Breast epithelium (tissue), 4 donors: ENCODE measurements around the gene MBOAT7. TPM values are rescaled to one million over a fixed set of nuclear protein-coding genes. Genes with fewer than 3 reads are reported as not detected.

Experiments used
- DNase-seq, 2 donors: peaks; one replicate each; pipeline ENCODE4 v3.0.0-alpha.2; 2019; ENCODE audit warnings: low spot score in 2 of 2
- H3K27ac ChIP-seq, 2 donors: fragments of 200-600 bp; sonication (generic) in 1 of 2; one replicate each; pipeline ENCODE4 v1.5.1; 2016 to 2019; ENCODE audit warnings: mild to moderate bottlenecking in 1 of 2
- H3K27me3 ChIP-seq, 2 donors: fragments of 200-600 bp; sonication (generic) in 1 of 2; one replicate each; pipeline versions ENCODE4 v1.5.1 to v1.6.0; 2017 to 2019; ENCODE audit warnings: control low read depth in 1 of 2, mild to moderate bottlenecking in 1 of 2
- H3K36me3 ChIP-seq: fragments of 200-600 bp; one replicate; pipeline ENCODE4 v1.5.1; 2019
- H3K4me1 ChIP-seq, 2 donors: fragments of 200-600 bp; sonication (generic); one replicate each; pipeline ENCODE4 v1.5.1; 2016 to 2019; ENCODE audit warnings: control low read depth in 1 of 2
- H3K4me3 ChIP-seq, 3 donors: fragments of 200-600 bp; sonication (generic); 1 replicate in 2 of 3; 2 replicates in 1 of 3; pipeline ENCODE4 v1.5.1; 2016 to 2019; ENCODE audit warnings: mild to moderate bottlenecking in 3 of 3, moderate library complexity in 2 of 3
- H3K9me3 ChIP-seq, 2 donors: fragments of 200-600 bp; sonication (generic) in 1 of 2; one replicate each; pipeline ENCODE4 v1.5.1; 2016 to 2019; ENCODE audit warnings: control low read depth in 1 of 2
- CTCF ChIP-seq, 3 donors: fragments of 450-650 bp; IDR thresholded peaks; one replicate each; pipeline ENCODE4 v1.5.1; 2016 to 2017; ENCODE audit warnings: antibody characterized with exemption in 3 of 3, mild to moderate bottlenecking in 3 of 3, moderate library complexity in 3 of 3
- POLR2A ChIP-seq: fragments of 450-650 bp; IDR thresholded peaks from one replicate; pipeline ENCODE4 v1.6.1; 2016; ENCODE audit warnings: antibody characterized with exemption, mild to moderate bottlenecking, moderate library complexity
- POLR2AphosphoS5 ChIP-seq, 3 donors: sonication (generic); formaldehyde crosslinking; IDR thresholded peaks; one replicate each; pipeline ENCODE4 v1.6.1; 2017; ENCODE audit warnings: antibody characterized with exemption in 3 of 3
- intact Hi-C: fragments of 100-400 bp; cut with DNase I; formaldehyde crosslinking; loops from one replicate; pipeline ENCODE4 v1.15.1; 2023; ENCODE audit warnings: low total_unique reads
- total RNA-seq, 3 donors: library from RNA; depleted of rRNA; stranded (reverse); fragments of >200 nt; gene quantifications; one replicate each; pipeline ENCODE4 v1.1.0, GENCODE V29; 2016

MBOAT7 gene
- total RNA-seq, 3 donors from 2014 or later: 16.5 to 37.3 (median 24.6) TPM

GRCh38 chr19:54124393-54124792 lies 65.0 kb downstream of the MBOAT7 start:
- peaks cover 29% of the 10 kb centered on the region for H3K36me3 ChIP-seq
- DNase-seq: no peak

GRCh38 chr19:54123682-54124081 lies 65.7 kb downstream of the MBOAT7 start:
- Histone ChIP-seq H3K27me3 (no peaks in the 10 kb centered on the region), H3K4me1 (no peaks in the 10 kb centered on the region), H3K9me3 (no peaks in the 10 kb centered on the region), H3K27ac (no peak overlapping the region), H3K36me3 (peaks cover 29% of the 10 kb centered on the region), H3K4me3 (no peak overlapping the region)
- intact Hi-C loops: no loop called here
- no peak for DNase-seq
- TF ChIP-seq POLR2A: no peak
- TF ChIP-seq POLR2AphosphoS5 (IDR thresholded peaks at IDR 0.05): no peak
- no peak for TF ChIP-seq CTCF (IDR thresholded peaks at IDR 0.05)

More at GRCh38 chr19:54124393-54124792, 65.0 kb downstream of the MBOAT7 start:
- no peaks in the 10 kb centered on the region for H3K27me3 ChIP-seq
- no peak overlapping the region for H3K4me3 ChIP-seq
- H3K9me3 ChIP-seq: no peaks in the 10 kb centered on the region
- H3K27ac ChIP-seq: no peak overlapping the region
- intact Hi-C loops: no loop called here
- H3K4me1 ChIP-seq: no peaks in the 10 kb centered on the region
- TF ChIP-seq POLR2AphosphoS5 (IDR thresholded peaks at IDR 0.05): no peak
- TF ChIP-seq POLR2A: no peak
- TF ChIP-seq CTCF (IDR thresholded peaks at IDR 0.05): no peak

Other genes with a start within 250 kb of the MBOAT7 start
- gene CACNG8, start 226.6 kb downstream of the MBOAT7 start, total RNA-seq: under 1 TPM in 1 of 3 donors, not detected in 2; under 0.01 TPM
- not detected for gene CACNG6, start 197.9 kb downstream of the MBOAT7 start, total RNA-seq
- not detected for gene VSTM1, start 125.7 kb downstream of the MBOAT7 start, total RNA-seq
- gene TARM1, start 108.2 kb downstream of the MBOAT7 start, total RNA-seq: not detected
- gene OSCAR, start 88.8 kb downstream of the MBOAT7 start, total RNA-seq: 1 to 10 TPM in 2 of 3 donors, under 1 TPM in 1; 0.66 to 2.4 (median 2.2) TPM
- gene NDUFA3, start 86.7 kb downstream of the MBOAT7 start, total RNA-seq: 10 to 100 TPM; 17.3 to 20.6 (median 20.5) TPM
- gene TFPT, start 73.9 kb downstream of the MBOAT7 start, total RNA-seq: 10 to 100 TPM; 11.9 to 16.7 (median 16.2) TPM
- 10 to 100 TPM; 45.5 to 59.6 (median 52.5) TPM for gene PRPF31, start 73.8 kb downstream of the MBOAT7 start, total RNA-seq
- gene CNOT3, start 51.8 kb downstream of the MBOAT7 start, total RNA-seq: 10 to 100 TPM; 14.6 to 23.4 (median 22.9) TPM
- 1 to 10 TPM; 6.4 to 8.5 (median 8.0) TPM for gene LENG1, start 29.9 kb downstream of the MBOAT7 start, total RNA-seq
- 10 to 100 TPM in 2 of 3 donors, under 1 TPM in 1; 0.48 to 41.6 (median 38.0) TPM for gene TMC4, start 16.4 kb downstream of the MBOAT7 start, total RNA-seq
- gene TSEN34, start 1.7 kb upstream of the MBOAT7 start, total RNA-seq: 10 to 100 TPM; 59.5 to 80.3 (median 74.4) TPM
- gene RPS9, start 11.3 kb upstream of the MBOAT7 start, total RNA-seq: 1,000 to 10,000 TPM; 2,169 to 2,630 (median 2,424) TPM
- gene LILRB3, start 33.4 kb upstream of the MBOAT7 start, total RNA-seq: 10 to 100 TPM in 2 of 3 donors, 1 to 10 TPM in 1; 1.6 to 28.3 (median 11.5) TPM
- 1 to 10 TPM; 1.3 to 2.9 (median 1.8) TPM for gene LILRA6, start 53.2 kb upstream of the MBOAT7 start, total RNA-seq
- 10 to 100 TPM in 1 of 3 donors, 1 to 10 TPM in 2; 2.0 to 46.4 (median 4.8) TPM for gene LILRB5, start 67.7 kb upstream of the MBOAT7 start, total RNA-seq
- 1 to 10 TPM in 2 of 3 donors, under 1 TPM in 1; 0.98 to 3.5 (median 1.8) TPM for gene LILRB2, start 91.5 kb upstream of the MBOAT7 start, total RNA-seq
- gene LILRA5, start 123.6 kb upstream of the MBOAT7 start, total RNA-seq: 1 to 10 TPM in 2 of 3 donors, under 1 TPM in 1; 0.98 to 2.2 (median 1.4) TPM
- 1 to 10 TPM in 1 of 3 donors, not detected in 2; 4.5 TPM for gene LILRA4, start 149.6 kb upstream of the MBOAT7 start, total RNA-seq
- gene LAIR1, start 175.4 kb upstream of the MBOAT7 start, total RNA-seq: 10 to 100 TPM; 11.8 to 44.5 (median 23.1) TPM
- gene TTYH1, start 225.9 kb upstream of the MBOAT7 start, total RNA-seq: 1 to 10 TPM in 2 of 3 donors, under 1 TPM in 1; 0.48 to 4.6 (median 4.0) TPM